HepG2 (cell line): ENCODE results near the gene MLANA. TPM values are rescaled to one million over a fixed set of nuclear protein-coding genes. Genes with fewer than 3 reads are reported as not detected.

Experiments
- EHMT2 ChIP-seq: fragments of 200-600 bp; sonication (generic); IDR thresholded peaks from 2 replicates; pipeline ENCODE4 v1.7.0; 2017; ENCODE audit warnings: antibody characterized with exemption, low read depth, low read length, borderline replicate concordance
- NPAS2 ChIP-seq: sonication (generic); formaldehyde crosslinking; IDR thresholded peaks from 2 replicates; pipeline ENCODE4 v1.8.0; 2022; ENCODE audit warnings: mild to moderate bottlenecking, missing genetic modification reagents, borderline replicate concordance
- PHF20 ChIP-seq: sonication (generic); formaldehyde crosslinking; IDR thresholded peaks from 2 replicates; pipeline ENCODE4 v1.5.0; 2020; ENCODE audit warnings: mild to moderate bottlenecking, missing genetic modification reagents
- TBX3 ChIP-seq: fragments of 450-650 bp; IDR thresholded peaks from 2 replicates; pipeline ENCODE4 v1.6.1; 2017; ENCODE audit warnings: antibody characterized with exemption, mild to moderate bottlenecking, inconsistent platforms, borderline replicate concordance
- TCF7 ChIP-seq: sonication (generic); IDR thresholded peaks from 2 replicates; pipeline ENCODE4 v1.6.1; 2016; ENCODE audit warnings: antibody characterized with exemption, low read depth
- ZFP1 ChIP-seq: IDR thresholded peaks from 2 replicates; pipeline ENCODE4 v1.6.1; 2016
- ZNF180 ChIP-seq: sonication (generic); formaldehyde crosslinking; IDR thresholded peaks from 2 replicates; pipeline ENCODE4 v1.4.0; 2020; ENCODE audit warnings: low read depth, missing genetic modification reagents, borderline replicate concordance
- ZNF251 ChIP-seq: sonication (generic); formaldehyde crosslinking; IDR thresholded peaks from 2 replicates; pipeline ENCODE4 v1.9.0; 2021; ENCODE audit warnings: mild to moderate bottlenecking, missing genetic modification reagents
- ZNF430 ChIP-seq: sonication (generic); formaldehyde crosslinking; IDR thresholded peaks from 2 replicates; pipeline ENCODE4 v1.9.0; 2021; ENCODE audit warnings: mild to moderate bottlenecking, missing genetic modification reagents
- ZSCAN29 ChIP-seq: sonication (generic); formaldehyde crosslinking; conservative IDR thresholded peaks from 2 replicates; pipeline ENCODE4 v1.4.0; 2020; ENCODE audit warnings: mild to moderate bottlenecking, missing genetic modification reagents
- polyA plus RNA-seq, 8 experiments: library from polyadenylated mRNA; depleted of rRNA in 3 of 8; stranded (reverse) in 7 of 8; unstranded in 1 of 8; fragments of >200 nt; fragmentation: Illumina TruSeq in 4 of 8; extraction: Trizol in 4 of 8; gene quantifications; 2 replicates each; pipeline versions ENCODE4 v1.2.1 to v1.2.3, GENCODE V29; 2011 to 2016; ENCODE audit warnings: low read depth in 4 of 8, missing spikeins in 1 of 8, mixed read lengths in 1 of 8; ENCODE audit not compliant: insufficient read depth in 1 of 8
- total RNA-seq, 5 experiments: library from RNA; depleted of rRNA; stranded (reverse); fragments of >200 nt; fragmentation: Illumina TruSeq; extraction: Trizol; gene quantifications; 2 replicates each; pipeline ENCODE4 v1.2.3, GENCODE V29; 2016; ENCODE audit warnings: low read depth in 1 of 5
- TF ChIP-seq, protein P1 (sequence below): sonication (generic); formaldehyde crosslinking; IDR thresholded peaks from 2 replicates; pipeline ENCODE4 v1.4.0; 2020; ENCODE audit warnings: missing genetic modification reagents, borderline replicate concordance
- TF ChIP-seq, protein P2 (sequence below): sonication (generic); formaldehyde crosslinking; IDR thresholded peaks from 2 replicates; pipeline ENCODE4 v1.9.0; 2021; ENCODE audit warnings: missing genetic modification reagents, mild to moderate bottlenecking, borderline replicate concordance
- TF ChIP-seq, protein P3 (sequence below): sonication (generic); formaldehyde crosslinking; IDR thresholded peaks from 2 replicates; pipeline ENCODE4 v1.4.0; 2020; ENCODE audit warnings: mild to moderate bottlenecking, low read depth, missing genetic modification reagents
- TF ChIP-seq, protein P4 (sequence below): sonication (generic); formaldehyde crosslinking; IDR thresholded peaks from 2 replicates; pipeline ENCODE4 v1.4.0; 2020; ENCODE audit warnings: missing genetic modification reagents
- TF ChIP-seq, protein P5 (sequence below): sonication (generic); formaldehyde crosslinking; IDR thresholded peaks from 2 replicates; pipeline ENCODE4 v1.9.0; 2021; ENCODE audit warnings: mild to moderate bottlenecking, missing genetic modification reagents
- TF ChIP-seq, protein P6 (sequence below): sonication (generic); formaldehyde crosslinking; IDR thresholded peaks from 2 replicates; pipeline ENCODE4 v1.4.0; 2020; ENCODE audit warnings: missing genetic modification reagents, mild to moderate bottlenecking, borderline replicate concordance

The MLANA gene
- total and polyA plus RNA-seq, 2 of the 13 experiments (the other 11 are each of a cell fraction or from before 2014, with no cell fraction given) = 0.11 to 0.18 TPM

DNA sequence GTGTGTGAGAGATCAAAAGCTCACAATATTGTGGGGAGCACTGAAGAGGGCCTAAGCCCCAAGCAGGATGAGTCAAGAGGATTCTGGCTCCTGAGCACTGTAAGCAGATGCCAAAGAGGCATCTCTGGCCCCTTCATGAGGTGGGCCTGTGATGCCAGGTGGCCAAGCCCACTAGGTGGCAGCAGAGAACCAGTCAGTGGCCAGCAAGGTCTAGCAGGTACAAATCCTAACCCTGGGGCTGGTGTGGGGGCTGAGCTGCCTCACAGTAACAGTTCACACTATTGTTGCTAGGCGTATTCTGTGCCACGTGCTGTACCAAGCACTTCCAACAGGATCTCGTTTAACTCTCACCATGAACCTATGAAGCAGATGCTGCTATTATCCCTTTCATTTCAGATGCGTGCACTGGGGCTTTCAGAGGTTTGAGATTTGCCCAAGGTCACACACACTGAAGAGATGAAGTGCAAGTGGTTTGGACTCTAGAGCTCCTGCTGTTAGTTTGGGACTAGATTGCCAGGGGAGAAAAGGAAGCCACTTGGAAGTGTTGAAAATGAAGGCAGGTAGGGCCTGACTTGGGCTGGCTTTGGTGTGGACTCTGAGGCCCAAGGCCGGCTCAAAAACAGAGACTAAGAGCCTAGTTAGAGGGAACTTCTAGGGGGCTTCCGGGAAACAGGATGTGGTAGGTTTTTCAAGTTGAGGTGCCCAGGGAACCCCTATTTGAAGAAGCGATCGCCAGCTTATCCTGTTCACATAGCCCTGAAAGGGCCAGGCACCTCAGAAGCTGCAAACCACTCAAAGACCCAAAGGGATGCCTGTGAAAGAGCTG, 4.4 kb upstream of the MLANA start (continued):
- TF ChIP-seq, protein P1, sequence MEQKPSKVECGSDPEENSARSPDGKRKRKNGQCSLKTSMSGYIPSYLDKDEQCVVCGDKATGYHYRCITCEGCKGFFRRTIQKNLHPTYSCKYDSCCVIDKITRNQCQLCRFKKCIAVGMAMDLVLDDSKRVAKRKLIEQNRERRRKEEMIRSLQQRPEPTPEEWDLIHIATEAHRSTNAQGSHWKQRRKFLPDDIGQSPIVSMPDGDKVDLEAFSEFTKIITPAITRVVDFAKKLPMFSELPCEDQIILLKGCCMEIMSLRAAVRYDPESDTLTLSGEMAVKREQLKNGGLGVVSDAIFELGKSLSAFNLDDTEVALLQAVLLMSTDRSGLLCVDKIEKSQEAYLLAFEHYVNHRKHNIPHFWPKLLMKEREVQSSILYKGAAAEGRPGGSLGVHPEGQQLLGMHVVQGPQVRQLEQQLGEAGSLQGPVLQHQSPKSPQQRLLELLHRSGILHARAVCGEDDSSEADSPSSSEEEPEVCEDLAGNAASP = no peak
- no peak for TF ChIP-seq ZNF180 (CRISPR knock-in tag)
- no peak for TF ChIP-seq ZNF430
- TF ChIP-seq, protein P2, sequence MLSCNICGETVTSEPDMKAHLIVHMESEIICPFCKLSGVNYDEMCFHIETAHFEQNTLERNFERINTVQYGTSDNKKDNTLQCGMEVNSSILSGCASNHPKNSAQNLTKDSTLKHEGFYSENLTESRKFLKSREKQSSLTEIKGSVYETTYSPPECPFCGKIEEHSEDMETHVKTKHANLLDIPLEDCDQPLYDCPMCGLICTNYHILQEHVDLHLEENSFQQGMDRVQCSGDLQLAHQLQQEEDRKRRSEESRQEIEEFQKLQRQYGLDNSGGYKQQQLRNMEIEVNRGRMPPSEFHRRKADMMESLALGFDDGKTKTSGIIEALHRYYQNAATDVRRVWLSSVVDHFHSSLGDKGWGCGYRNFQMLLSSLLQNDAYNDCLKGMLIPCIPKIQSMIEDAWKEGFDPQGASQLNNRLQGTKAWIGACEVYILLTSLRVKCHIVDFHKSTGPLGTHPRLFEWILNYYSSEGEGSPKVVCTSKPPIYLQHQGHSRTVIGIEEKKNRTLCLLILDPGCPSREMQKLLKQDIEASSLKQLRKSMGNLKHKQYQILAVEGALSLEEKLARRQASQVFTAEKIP (CRISPR knock-in tag) = no peak
- TF ChIP-seq ZSCAN29 = no peak
- no peak for TF ChIP-seq NPAS2 (CRISPR knock-in tag)
- TF ChIP-seq, protein P3, sequence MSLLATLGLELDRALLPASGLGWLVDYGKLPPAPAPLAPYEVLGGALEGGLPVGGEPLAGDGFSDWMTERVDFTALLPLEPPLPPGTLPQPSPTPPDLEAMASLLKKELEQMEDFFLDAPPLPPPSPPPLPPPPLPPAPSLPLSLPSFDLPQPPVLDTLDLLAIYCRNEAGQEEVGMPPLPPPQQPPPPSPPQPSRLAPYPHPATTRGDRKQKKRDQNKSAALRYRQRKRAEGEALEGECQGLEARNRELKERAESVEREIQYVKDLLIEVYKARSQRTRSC (CRISPR knock-in tag) = no peak
- TF ChIP-seq, protein P4, sequence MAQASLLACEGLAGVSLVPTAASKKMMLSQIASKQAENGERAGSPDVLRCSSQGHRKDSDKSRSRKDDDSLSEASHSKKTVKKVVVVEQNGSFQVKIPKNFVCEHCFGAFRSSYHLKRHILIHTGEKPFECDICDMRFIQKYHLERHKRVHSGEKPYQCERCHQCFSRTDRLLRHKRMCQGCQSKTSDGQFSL = no peak
- no peak for TF ChIP-seq TCF7
- TF ChIP-seq, protein P5, sequence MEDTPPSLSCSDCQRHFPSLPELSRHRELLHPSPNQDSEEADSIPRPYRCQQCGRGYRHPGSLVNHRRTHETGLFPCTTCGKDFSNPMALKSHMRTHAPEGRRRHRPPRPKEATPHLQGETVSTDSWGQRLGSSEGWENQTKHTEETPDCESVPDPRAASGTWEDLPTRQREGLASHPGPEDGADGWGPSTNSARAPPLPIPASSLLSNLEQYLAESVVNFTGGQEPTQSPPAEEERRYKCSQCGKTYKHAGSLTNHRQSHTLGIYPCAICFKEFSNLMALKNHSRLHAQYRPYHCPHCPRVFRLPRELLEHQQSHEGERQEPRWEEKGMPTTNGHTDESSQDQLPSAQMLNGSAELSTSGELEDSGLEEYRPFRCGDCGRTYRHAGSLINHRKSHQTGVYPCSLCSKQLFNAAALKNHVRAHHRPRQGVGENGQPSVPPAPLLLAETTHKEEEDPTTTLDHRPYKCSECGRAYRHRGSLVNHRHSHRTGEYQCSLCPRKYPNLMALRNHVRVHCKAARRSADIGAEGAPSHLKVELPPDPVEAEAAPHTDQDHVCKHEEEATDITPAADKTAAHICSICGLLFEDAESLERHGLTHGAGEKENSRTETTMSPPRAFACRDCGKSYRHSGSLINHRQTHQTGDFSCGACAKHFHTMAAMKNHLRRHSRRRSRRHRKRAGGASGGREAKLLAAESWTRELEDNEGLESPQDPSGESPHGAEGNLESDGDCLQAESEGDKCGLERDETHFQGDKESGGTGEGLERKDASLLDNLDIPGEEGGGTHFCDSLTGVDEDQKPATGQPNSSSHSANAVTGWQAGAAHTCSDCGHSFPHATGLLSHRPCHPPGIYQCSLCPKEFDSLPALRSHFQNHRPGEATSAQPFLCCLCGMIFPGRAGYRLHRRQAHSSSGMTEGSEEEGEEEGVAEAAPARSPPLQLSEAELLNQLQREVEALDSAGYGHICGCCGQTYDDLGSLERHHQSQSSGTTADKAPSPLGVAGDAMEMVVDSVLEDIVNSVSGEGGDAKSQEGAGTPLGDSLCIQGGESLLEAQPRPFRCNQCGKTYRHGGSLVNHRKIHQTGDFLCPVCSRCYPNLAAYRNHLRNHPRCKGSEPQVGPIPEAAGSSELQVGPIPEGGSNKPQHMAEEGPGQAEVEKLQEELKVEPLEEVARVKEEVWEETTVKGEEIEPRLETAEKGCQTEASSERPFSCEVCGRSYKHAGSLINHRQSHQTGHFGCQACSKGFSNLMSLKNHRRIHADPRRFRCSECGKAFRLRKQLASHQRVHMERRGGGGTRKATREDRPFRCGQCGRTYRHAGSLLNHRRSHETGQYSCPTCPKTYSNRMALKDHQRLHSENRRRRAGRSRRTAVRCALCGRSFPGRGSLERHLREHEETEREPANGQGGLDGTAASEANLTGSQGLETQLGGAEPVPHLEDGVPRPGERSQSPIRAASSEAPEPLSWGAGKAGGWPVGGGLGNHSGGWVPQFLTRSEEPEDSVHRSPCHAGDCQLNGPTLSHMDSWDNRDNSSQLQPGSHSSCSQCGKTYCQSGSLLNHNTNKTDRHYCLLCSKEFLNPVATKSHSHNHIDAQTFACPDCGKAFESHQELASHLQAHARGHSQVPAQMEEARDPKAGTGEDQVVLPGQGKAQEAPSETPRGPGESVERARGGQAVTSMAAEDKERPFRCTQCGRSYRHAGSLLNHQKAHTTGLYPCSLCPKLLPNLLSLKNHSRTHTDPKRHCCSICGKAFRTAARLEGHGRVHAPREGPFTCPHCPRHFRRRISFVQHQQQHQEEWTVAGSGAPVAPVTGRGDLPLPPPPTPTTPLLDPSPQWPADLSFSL (CRISPR knock-in tag) = no peak
- TF ChIP-seq ZNF251 (CRISPR knock-in tag) = no peak
- no peak for TF ChIP-seq EHMT2
- no peak for TF ChIP-seq ZFP1 (CRISPR knock-in tag)
- TF ChIP-seq PHF20 = no peak
- TF ChIP-seq, protein P6, sequence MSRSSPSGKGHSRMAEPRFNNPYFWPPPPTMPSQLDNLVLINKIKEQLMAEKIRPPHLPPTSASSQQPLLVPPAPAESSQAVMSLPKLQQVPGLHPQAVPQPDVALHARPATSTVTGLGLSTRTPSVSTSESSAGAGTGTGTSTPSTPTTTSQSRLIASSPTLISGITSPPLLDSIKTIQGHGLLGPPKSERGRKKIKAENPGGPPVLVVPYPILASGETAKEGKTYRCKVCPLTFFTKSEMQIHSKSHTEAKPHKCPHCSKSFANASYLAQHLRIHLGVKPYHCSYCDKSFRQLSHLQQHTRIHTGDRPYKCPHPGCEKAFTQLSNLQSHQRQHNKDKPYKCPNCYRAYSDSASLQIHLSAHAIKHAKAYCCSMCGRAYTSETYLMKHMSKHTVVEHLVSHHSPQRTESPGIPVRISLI = 0 out of 2 replicates have a peak, but pooled peaks have one; percentile 15
- TF ChIP-seq TBX3 = no peak
